HG03342 (cell line): Measurements from ENCODE around the gene NRIP3.

ENCODE experiments used
- ATAC-seq: cut with Tn5 transposase; IDR thresholded peaks from one replicate; pipeline ENCODE4 v1.9.1; 2021; ENCODE audit warnings: mild to moderate bottlenecking, moderate library complexity; ENCODE audit not compliant: unreplicated experiment

Gene NRIP3

DNA sequence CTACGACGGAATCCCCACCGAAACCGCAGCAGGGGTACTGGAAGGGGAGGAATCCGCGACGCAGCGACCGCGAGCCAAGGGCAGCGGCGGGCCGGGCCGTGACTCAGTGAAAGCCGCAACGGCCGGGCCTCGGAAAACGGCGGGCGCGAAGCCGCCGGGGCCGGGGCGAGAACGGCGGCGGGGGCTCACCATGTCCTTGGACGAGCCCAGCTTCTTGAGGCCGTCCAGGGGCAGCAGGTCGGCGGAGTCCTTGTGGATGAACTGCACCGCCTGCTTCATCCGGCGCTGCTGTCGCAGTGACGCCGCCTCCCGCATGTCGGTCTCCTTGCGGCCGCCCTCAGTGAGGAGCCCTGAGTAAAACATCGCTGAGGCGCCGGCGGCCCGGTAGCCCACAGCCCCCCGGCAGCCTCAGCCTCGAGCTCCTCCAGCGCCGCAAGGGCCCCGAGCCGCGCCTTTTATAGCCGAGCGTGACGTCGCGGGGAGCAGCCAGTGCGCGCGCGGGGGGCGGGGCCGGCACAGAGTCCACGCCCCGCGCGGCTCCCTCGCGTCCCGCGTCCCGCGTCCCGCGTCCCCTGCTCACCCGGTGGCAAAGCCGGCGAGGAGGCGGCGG lies at the start of gene NRIP3:
TSS of gene NRIP3 (minus strand) at position 429 of the 610 bp plus-strand sequence. CDS start at position 363, 66 bp downstream.
- no peak for ATAC-seq

DNA sequence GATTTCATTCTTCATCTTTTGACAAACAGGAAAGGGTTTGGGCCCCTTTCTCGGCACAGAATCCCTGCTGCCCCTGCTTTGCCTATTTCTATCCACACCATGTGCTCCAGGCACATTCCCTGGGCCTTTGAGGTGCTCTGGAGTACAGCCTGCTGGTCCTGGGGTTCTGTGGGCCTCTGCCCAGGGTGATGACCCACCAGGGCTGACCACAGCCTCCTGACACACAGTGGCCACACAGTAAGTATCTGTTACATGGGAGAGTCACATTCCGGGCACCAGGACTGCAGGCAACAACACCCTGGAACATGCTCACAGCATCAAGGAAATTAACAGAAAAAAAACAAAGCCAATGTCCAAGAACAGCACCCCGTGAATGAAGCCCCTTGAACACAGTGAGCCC lies 48.5 kb upstream of the NRIP3 start:
- no peak for ATAC-seq

- ATAC-seq = no peak
Measured at GRCh38 chr11:9049959-9050358, 46.2 kb upstream of the NRIP3 start.

- ATAC-seq = no peak
Measured at GRCh38 chr11:9047964-9048523, 44.2 kb upstream of the NRIP3 start.

DNA sequence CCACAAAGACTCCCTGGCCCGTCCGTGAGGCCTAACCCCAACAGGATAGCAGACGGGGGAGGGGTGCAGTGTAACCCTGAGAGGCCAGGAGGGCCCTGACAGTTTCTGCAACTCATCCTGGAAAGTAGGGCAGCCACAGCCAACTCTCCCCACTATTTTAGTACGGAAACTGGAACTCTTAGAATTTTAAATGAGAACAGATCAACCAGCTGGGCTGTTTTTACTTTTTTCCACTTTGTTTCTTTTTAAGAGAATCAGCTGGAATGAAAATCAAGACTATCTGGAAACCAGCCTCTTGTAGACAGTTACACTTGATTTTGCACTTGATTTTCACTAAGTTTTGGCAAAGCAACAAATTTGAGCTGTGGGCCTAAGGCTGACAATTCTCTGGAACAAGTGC lies 42.7 kb upstream of the NRIP3 start:
- ATAC-seq = no peak

- ATAC-seq = no peak
Measured at GRCh38 chr11:9042488-9042887, 38.7 kb upstream of the NRIP3 start.

- no peak for ATAC-seq
Measured at GRCh38 chr11:9041747-9042146, 37.9 kb upstream of the NRIP3 start.

DNA sequence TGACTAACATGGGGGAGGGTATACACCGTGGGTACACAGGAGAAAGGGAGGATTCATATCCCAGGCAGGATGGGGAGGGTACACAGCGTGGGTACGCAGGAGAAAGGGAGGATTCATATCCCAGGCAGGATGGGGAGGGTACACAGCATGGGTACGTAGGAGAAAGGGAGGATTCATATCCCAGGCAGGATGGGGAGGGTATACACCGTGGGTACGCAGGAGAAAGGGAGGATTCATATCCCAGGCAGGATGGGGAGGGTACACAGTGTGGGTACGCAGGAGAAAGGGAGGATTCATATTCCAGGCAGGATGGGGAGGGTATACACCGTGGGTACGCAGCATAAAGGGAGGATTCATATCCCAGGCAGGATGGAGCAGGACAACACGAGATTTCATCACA lies 36.6 kb upstream of the NRIP3 start:
- no peak for ATAC-seq

- no peak for ATAC-seq
Measured at GRCh38 chr11:9039863-9040262, 36.1 kb upstream of the NRIP3 start.

DNA sequence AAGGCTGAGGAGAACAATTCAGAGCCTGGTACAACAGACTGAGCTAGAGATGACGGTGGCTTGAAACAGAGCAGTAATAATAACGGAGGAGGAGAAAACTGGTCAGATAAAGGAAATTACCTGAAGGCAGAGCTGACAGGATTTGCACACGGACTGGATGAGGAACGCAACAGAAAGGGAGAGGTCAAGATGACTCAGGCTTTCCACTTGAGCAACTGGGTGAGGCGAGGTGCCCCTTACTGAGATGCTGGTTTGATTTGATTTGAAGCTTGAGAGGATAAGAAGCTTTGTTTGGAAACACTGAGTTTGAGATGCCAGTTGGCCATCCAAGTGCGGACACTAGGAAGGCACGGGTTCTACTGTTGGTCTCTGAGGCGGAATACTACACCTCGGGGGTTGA lies 35.4 kb upstream of the NRIP3 start:
- no peak for ATAC-seq

DNA sequence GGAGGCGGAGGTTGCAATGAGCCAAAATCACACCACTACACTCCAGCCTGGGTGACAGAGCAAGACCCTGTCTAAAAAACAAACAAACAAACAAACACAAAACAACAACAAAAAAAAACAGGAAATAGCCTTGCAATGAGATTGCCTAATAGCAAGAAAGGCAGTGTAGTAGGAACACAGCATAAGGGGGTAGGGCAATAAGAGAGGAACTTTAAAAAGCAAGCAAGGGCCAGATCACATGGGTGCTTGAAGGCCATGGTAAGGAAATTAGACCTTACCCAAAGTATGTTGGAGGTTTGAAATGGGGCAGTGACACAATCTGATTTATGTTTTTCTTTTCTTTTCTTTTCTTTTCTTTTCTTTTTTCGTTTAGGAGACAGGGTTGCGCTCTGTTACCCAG lies 34.7 kb upstream of the NRIP3 start:
- no peak for ATAC-seq

DNA sequence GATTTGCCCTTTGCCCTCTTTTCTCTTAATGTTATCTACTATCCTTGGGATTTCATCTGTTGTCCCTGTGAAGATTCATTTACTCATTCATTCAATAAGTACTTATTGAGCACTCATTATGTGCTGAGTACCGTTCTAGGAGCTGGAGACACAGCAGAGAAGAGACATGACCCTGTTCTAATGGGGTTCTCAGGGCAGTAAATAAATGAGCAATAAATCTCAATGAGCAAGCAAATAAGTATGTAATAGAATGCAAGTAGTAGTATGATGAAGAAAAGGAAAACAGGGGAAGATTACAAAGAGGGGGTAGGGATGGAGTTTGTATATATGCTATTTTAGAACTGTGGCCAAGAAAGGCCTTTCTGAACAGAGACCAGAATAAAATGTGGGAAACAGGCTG lies 34.2 kb upstream of the NRIP3 start:
- no peak for ATAC-seq

DNA sequence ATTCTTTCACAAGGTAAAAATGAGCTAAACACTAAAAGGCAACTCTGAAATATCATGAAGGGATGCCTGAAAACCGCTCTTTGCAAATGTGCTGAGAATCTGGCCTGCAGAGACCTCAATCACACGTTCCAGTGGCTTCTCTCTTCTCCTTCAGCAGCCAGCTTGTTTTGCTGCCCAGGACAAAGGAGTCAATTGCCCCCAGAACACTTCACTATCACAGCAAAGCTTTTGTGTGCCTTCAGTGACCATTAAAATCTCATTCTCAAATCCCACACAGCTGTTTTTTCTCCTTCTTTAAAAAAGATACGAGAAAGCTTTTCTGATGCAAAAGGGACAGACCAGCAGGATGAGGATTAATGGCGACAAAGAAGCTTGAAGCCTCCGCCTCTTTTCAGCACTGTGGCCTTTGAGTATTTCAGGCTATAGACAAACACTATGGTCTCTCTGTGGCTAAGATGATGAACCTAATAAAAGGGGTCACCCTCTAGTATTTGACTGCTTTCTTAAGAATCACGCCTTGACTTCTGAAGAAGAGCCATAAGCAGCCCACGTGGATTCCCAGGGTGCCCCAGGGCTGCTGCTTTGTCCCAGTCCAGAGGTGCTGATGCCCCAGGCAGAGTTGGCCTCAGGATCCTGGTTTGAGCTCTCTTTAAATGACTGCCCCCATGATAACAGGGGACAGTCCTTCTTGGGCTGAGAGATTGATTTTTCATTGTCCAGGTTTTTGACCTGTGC lies 33.4 kb upstream of the NRIP3 start:
- ATAC-seq = no peak

- ATAC-seq = no peak
Measured at GRCh38 chr11:9030601-9031000, 26.8 kb upstream of the NRIP3 start.

DNA sequence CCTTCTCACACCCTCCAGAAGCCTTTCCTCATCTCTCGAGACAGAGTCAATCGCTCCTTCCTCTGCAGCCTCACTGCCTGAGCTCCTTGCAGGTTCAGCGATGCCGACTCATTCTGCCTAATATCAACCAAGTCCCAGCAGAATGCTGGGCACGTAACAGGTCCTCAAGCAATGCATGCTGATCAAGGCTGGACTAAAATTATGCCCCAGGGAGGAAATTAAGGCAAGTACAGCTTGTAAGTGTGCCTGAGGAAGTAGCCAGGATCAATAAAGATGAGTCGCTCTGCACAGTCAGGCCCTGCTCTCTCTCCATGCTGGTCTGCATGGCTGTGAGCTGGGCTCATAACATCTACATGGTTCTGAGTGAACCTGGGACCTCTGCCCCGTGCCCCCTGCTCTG lies 25.6 kb upstream of the NRIP3 start:
- ATAC-seq = no peak

GRCh38 chr11:9028581-9028980 lies 24.8 kb upstream of the NRIP3 start:
- no peak for ATAC-seq

DNA sequence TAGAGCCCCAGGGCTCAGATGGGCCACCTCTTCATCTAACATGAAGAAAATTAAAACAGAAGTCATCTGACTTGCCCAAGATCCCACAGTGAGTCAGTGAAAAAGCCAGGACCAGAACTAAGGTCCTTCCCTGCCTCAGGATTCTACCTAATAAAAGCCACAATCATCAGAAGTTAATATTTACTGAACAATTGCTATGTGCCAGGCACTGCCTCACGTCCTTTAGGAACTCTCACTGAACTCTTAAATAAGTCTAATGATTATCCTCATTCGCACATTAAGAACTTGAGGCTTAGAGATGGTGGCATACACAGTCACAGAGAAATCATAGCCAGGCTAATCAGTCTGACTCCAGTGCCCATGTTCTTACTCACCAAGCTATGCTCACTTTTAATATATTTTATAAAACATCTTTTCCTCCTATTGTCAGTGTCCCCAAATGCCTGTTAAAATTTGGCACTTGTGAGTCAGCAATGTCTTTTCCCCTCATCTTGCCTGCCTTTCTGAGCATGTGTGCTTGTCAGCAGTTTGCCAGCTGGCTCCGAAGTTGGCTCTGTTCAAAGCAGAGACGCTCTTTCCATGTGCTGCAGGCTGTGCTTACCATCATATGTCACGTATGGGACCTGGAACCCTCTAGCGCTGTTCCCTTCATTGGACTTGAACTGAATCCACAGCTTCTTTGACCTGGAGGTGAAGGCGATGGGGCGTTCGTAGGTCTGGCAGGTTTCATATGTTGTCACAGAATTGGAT lies 21.5 kb upstream of the NRIP3 start:
- no peak for ATAC-seq

GRCh38 chr11:9022961-9023680 lies 19.3 kb upstream of the NRIP3 start:
- no peak for ATAC-seq

GRCh38 chr11:9020916-9021315 lies 17.1 kb upstream of the NRIP3 start:
- ATAC-seq = no peak

- no peak for ATAC-seq
Measured at GRCh38 chr11:9019861-9020260, 16.1 kb upstream of the NRIP3 start.

DNA sequence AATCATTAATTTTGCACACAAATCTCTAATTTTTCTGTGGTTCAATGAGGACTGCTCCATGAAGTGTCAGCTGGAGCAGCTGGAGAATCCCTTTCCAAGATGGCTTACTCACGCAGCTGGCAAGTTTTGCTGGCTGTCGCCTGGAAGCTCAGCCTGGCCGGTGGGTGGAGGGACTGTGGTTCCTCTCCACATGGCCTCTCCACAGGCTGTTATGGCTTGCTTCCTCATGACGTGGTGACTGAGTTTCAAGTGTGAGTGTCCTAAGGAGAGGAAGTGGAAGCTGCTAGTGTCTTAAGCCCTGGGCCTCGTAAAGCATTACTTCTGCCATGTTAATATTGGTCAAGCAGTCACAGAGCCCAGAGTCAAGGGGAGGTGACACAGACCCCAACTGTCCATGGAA lies 14.0 kb upstream of the NRIP3 start:
- ATAC-seq = no peak
